ENCODE measurements around the gene ZBTB8A.

GRCh38 chr1:32611859-32612188, 72.6 kb downstream of the ZBTB8A start:
- no peak for TF ChIP-seq POLR2A (IDR thresholded peaks at IDR 0.05)
- TF ChIP-seq, protein P1, sequence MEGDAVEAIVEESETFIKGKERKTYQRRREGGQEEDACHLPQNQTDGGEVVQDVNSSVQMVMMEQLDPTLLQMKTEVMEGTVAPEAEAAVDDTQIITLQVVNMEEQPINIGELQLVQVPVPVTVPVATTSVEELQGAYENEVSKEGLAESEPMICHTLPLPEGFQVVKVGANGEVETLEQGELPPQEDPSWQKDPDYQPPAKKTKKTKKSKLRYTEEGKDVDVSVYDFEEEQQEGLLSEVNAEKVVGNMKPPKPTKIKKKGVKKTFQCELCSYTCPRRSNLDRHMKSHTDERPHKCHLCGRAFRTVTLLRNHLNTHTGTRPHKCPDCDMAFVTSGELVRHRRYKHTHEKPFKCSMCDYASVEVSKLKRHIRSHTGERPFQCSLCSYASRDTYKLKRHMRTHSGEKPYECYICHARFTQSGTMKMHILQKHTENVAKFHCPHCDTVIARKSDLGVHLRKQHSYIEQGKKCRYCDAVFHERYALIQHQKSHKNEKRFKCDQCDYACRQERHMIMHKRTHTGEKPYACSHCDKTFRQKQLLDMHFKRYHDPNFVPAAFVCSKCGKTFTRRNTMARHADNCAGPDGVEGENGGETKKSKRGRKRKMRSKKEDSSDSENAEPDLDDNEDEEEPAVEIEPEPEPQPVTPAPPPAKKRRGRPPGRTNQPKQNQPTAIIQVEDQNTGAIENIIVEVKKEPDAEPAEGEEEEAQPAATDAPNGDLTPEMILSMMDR (IDR thresholded peaks at IDR 0.05), result no peak
- no peak for TF ChIP-seq POLR2AphosphoS5 (IDR thresholded peaks at IDR 0.05)
- TF ChIP-seq EP300 (IDR thresholded peaks at IDR 0.05), result no peak
